COLO668 (cell line): ENCODE measurements around the gene CNNM2.

Experiments used
- DNase-seq: peaks from one replicate; lab custom pipeline; 2025; ENCODE audit not compliant: unreplicated experiment; lab: John Stamatoyannopoulos, UW

The CNNM2 gene

DNA sequence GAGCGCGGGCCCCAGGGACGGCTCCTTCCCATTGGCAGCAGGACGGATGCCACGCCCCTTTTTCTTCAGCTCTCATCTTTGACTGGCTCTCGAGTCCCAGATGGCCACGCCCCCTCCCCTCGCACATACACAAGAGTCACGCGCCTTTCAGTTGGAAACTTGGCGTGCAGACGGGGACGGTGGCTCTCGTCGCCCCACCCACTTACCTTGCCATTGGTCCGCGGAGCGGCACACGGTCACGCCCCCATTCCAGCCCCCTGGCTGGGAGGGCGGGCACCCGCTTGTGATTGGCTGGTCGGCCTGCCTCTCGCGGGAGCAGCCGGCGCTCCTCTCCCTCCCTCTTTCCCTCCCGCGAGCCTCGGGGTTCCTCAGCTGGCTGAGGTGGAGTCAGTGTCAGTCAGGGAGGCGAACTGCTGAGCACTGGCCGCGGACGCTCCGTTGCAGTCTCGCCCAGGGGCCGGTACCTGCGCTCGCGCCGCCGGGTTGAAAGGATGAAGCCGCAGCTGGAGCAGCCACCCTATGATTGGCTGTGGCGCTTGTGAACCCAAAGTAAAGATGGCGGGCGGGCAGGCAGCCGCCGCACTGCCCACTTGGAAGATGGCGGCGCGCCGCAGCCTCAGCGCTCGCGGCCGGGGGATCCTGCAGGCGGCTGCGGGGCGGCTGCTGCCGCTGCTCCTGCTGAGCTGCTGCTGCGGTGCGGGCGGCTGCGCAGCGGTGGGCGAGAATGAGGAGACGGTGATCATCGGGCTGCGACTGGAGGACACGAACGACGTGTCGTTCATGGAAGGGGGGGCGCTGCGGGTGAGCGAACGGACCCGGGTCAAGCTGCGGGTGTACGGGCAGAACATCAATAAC lies at the start of gene CNNM2:
Gene CNNM2, plus strand, starts transcription at position 333 of the 855 bp plus-strand sequence. Its CDS starts 187 bp downstream, at position 520.
- peak; percentile 98 for DNase-seq

DNA sequence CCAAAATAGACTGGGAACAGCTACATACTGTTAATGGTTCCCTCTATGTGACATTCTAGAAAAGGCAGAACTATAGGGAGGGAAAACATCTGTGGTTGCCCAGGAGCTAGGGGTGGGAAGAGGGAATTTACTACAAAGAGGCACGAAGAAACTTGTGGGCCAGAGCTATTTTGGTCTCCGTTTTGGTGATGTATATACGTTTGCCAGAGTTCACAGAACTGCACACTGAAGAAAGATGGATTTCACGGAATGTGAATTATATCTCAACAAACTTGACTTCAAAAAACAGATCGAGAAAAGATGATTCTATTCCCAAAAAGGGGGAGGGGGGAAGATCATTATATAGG lies 49.2 kb upstream of the CNNM2 start:
- DNase-seq, result no peak

GRCh38 chr10:102869258-102870198 lies 48.6 kb upstream of the CNNM2 start, which contains the start of gene AS3MT:
TSS of gene AS3MT (plus strand) at chr10:102869470. CDS start at chr10:102869593, 123 bp downstream.
- no peak for DNase-seq

DNA sequence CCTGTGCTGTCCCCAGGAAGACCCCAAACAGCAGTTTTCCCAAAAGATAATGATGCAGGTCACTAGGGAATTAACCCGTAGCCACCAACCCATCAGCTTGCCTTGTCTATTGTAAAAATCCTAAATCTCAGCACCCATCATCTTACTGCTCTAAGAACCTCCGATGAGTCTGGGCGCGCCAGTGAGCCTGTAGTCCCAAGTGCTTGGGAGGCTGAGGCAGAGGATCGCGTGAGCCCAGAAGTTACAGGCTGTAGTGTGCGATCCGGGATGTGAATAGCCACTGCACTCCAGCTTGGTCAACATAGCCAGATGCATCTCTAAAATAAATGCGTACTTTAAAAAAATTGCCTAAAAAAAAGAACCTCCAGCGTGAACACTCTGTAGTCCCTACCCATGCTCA lies 47.9 kb upstream of the CNNM2 start:
- DNase-seq, result no peak

DNA sequence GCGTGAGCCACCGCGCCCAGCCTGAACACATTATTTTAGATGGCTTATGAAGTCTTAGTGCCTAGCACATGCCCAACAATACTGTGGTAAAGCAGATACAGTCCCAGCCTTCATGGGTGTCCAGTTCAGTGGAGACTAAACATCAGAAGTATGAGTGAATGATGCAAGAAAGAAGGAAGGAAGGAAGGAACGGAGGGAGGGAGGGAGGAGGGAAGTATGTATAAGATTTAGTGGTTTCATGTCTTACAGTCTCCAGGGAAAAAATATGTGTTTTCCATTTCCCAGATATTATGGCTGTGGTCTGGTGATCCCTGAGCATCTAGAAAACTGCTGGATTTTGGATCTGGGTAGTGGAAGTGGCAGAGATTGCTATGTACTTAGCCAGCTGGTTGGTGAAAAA lies 45.9 kb upstream of the CNNM2 start:
- DNase-seq, result no peak

DNA sequence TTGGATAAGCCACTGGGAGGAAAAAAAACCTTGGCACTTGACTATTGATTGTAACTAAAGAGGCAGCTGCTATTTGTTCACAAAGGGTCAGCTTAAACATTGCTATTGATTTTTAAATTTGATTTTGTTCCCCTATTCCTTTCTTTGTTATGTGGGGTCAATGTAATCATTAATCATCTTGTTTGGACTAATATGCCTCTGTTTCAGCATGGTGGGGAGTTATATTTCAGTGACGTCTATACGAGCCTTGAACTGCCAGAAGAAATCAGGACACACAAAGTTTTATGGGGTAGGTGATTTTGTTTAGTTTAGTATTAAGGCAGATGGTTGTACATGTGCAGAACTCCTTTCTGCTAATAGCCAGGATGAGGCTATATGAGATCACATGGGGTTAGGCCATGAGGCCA lies 41.3 kb upstream of the CNNM2 start:
- no peak for DNase-seq

GRCh38 chr10:102878629-102879028 lies 39.5 kb upstream of the CNNM2 start:
- DNase-seq, result no peak

- no peak for DNase-seq
Observed at GRCh38 chr10:102880256-102880655, 37.8 kb upstream of the CNNM2 start.

DNA sequence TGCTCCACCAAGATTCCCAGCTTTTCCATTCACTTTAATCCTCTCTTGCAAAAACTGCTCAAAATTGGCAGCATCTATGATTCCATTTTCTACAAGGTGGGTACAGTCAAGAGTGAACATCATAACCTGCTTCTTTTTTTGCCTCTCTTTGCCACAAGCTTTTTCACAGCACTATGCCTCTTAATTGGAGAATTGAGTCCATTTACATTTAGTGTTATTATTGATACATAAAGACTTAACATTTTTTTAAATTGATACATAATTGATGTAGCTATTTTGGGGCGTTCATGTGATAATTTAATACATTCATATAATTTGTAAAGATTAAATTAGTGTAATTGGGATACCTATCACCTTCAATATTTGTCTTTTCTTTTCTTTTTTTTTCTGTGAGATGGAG lies 30.0 kb upstream of the CNNM2 start:
- no peak for DNase-seq

DNA sequence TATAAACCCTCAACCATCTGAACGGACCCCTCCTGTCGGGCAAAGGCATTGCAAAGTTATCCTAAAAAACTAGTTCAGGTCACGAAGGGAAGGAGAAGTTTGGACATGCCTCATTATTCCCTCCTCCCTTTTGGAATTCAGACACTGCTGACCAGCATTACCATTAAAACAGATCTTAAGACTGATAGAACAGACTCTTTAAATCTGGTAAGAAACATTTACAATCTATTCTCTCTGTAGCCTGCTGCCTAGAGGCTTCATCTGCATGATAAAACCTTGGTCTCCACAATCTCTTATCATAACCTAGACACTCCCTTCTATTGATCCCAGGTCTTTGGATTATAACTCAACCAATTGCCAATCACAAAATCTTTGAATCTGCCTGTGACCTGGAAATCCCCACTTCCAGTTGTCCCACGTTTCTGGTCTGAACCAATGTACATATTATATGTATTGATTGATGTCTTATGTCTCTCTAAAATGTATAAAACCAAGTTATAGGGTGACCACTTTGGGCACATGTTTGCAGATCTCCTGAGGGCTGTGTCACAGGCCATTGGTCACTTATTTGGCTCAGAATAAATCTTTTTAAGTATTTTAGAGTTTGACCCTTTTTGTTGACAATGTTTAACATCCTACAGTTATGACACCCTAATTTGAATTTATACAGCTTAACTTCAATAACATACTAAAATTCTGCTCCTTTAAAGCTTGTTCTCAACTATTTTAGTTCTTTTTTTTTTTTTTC lies 23.5 kb upstream of the CNNM2 start:
- DNase-seq, result no peak

GRCh38 chr10:102900006-102900405 lies 18.1 kb upstream of the CNNM2 start:
- DNase-seq, result no peak

DNA sequence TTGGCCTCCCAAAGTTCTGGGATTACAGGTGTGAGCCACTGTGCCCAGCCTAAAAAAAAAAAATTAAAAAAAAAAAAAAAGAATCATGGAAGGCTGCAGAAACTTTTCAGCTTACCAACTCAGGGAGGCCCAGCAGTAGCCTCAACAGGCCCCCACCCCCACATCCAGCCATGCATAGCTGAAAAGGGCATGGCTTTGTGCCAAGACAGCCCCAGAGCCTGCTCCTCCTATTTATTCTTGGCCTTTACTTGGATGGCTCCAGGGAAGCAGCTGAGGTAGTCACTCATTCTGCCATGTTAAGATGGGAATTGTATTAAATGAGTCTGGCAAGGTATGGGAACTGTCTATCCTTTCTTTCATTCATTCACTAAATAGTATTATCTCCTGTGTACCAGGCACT lies 13.7 kb upstream of the CNNM2 start:
- no peak for DNase-seq

- no peak for DNase-seq
Observed at GRCh38 chr10:102906507-102906906, 11.6 kb upstream of the CNNM2 start.

GRCh38 chr10:102914781-102915180 lies 3.3 kb upstream of the CNNM2 start:
- DNase-seq, result no peak

- no peak for DNase-seq
Observed at GRCh38 chr10:102916173-102916572, 1.9 kb upstream of the CNNM2 start.

GRCh38 chr10:102917314-102917961 lies 656 bp upstream of the CNNM2 start:
- peak; percentile 70 for DNase-seq

GRCh38 chr10:102918817-102919245 lies 737 bp downstream of the CNNM2 start:
- DNase-seq, result peak; percentile 36

GRCh38 chr10:102919246-102919959 lies 1.3 kb downstream of the CNNM2 start:
- peak; percentile 40 for DNase-seq

DNA sequence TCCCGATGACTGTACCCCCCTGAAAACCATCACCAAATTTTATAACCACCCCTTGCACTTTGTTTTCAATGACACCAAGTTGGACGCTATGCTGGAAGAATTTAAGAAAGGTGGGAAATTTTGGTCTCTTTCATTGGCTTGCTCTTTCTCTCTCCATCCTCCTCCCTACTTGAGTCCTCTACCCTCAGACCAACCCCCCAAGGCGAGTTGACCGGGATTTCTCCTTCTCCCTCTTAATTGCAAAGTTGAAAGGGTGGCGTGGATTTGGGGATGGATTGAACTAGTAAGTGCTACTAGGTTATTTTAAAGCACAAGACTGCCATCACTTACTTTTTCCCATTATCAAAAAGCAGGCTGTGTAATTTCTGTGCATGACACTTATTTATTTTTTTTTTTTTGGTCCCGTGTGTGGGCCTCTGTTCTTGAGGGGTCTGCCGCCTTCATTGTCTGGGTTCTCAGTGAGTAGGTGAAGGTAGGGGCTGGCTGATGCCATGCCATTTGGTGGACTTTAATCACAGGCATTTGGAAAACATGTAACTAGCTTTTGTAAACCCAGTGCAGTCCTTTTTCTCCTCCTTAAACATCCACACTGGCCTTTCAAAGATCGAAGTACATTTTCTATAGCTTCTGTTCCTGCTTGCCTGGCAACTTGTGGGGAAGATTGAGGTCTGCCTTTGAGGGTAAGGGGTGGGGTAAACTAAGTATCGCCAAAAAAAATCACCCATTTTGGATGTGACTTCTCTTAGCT lies 2.1 kb downstream of the CNNM2 start:
- DNase-seq, result no peak
